ENCODE data around the gene TMEM132A.
"Not testable (repeated sequence)": the region's sequence is repeated elsewhere in the genome, so short reads cannot be mapped to it uniquely, and the experiment has no call there.

TMEM132A gene

DNA sequence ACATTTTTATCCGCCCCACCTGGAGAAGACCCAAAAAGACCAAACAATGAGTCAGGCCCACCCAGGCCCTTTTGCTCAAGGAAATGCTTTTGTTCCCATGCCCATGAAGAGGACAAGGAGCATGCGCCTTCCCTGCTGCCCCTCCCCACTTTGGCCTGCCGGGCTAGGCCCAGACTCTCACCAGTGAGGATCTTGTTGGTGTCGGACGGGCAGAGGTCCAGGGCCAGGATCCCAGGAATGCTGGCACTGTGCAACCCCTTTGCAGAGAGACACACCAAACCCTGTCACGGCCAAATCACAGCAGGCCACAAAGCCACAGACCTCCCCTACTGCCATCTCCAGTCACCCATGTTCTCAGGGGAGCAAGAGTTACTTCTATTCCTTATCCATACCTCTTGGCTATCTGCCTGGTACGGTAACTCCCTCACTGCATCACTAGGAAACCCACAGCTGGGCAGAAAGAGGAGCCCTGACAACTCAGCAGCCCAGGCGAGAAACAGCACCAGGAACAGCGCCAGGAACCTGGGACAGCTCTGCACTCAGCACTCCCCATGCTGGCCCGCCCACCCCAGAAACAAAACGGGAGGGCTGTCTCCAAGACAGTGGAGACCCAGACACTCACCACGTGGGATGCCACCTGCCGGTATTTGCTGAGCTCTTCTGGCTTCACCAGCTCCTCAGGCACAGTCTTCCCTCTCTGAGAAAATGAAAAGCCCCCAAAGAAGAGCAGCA is 23.4 kb upstream of the TMEM132A start:
- intact Hi-C loops (cut with DNase I): loop anchor here (5.0 kb wide), 1 partner anchor 69 kb away; no protein-coding TSS in a partner anchor
- DNase-seq: peak in 2 of 42 donors; percentile 23 to 34

GRCh38 chr11:60902625-60903024 is 21.6 kb upstream of the TMEM132A start:
- DNase-seq: no peak
- intact Hi-C loops (cut with DNase I): loop anchor here (5.0 kb wide), 1 partner anchor 70 kb away; no protein-coding TSS in a partner anchor

GRCh38 chr11:60905047-60905446 is 19.2 kb upstream of the TMEM132A start:
- peak in 1 of 42 donors; percentile 12 for DNase-seq
- intact Hi-C loops (cut with DNase I): loop anchor here (5.0 kb wide), 2 partner anchors 63 to 257 kb away; partner anchors contain the start of genes CCDC86 and VPS37C

DNA sequence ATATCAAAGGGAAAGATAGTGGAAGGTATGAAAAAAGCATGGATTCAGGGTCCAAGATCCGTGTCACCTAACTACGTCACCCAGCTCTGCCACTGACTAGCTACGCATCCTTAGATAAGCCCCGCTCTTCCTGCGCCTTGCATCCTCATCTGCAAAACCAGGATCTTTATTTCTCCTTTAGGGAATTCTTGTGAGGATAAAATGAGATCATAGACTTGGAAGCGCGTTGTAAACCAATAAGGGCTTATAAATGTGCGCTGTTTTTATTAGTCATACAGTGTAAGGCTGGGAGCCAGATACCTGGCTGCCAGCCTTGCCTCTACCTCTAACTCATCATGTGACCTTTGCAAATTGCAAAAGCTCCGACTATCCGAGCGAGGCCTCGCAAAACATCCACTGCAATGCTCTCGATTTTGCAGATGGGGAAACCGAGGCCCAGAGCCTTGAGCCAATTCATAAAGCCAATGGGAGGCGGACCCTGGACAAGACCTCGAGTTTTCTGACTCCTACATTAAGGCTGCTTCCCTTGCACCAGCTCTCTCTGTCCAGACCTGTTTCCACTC is 18.6 kb upstream of the TMEM132A start:
- peak in 14 of 42 donors; percentile 21 to 61 (median 41) for DNase-seq
- intact Hi-C loops (cut with DNase I): loop anchor here (5.0 kb wide), 2 partner anchors 63 to 257 kb away; partner anchors contain the start of genes CCDC86 and VPS37C

- peak; percentile 91 to 100 (median 98) for DNase-seq
- intact Hi-C loops (cut with DNase I): loop anchor here (5.0 kb wide), 2 partner anchors 64 to 256 kb away; partner anchors contain the start of genes CCDC86 and VPS37C
Observed at GRCh38 chr11:60906132-60906972, 17.9 kb upstream of the TMEM132A start, which contains the start of gene PRPF19. TSS of gene PRPF19 (minus strand) at chr11:60906585. CDS start at chr11:60906382, 203 bp downstream.

GRCh38 chr11:60908803-60909202 is 15.5 kb upstream of the TMEM132A start:
- no peak for DNase-seq
- intact Hi-C loops (cut with DNase I): loop anchor here (5.0 kb wide), 2 partner anchors 67 to 253 kb away; partner anchors contain the start of genes CCDC86 and VPS37C

- intact Hi-C loops (cut with DNase I): loop anchor here (5.0 kb wide), 2 partner anchors 67 to 253 kb away; partner anchors contain the start of genes CCDC86 and VPS37C
Observed at GRCh38 chr11:60909680-60910280, 14.5 kb upstream of the TMEM132A start.

GRCh38 chr11:60910281-60910687 is 14.0 kb upstream of the TMEM132A start:
- intact Hi-C loops (cut with DNase I): no loop called here
- peak in 15 of 42 donors; percentile 16 to 55 (median 33) for DNase-seq

More at GRCh38 chr11:60909680-60910280, 14.5 kb upstream of the TMEM132A start:
- not testable (repeated sequence) for DNase-seq

- intact Hi-C loops (cut with DNase I): no loop called here
- no peak for DNase-seq
Observed at GRCh38 chr11:60910711-60911380, 13.4 kb upstream of the TMEM132A start.

GRCh38 chr11:60912223-60912850 is 11.9 kb upstream of the TMEM132A start:
- DNase-seq: peak in 14 of 42 donors; percentile 17 to 66 (median 42)
- intact Hi-C loops (cut with DNase I): no loop called here

GRCh38 chr11:60912851-60913528 is 11.3 kb upstream of the TMEM132A start:
- intact Hi-C loops (cut with DNase I): no loop called here
- DNase-seq: no peak

DNA sequence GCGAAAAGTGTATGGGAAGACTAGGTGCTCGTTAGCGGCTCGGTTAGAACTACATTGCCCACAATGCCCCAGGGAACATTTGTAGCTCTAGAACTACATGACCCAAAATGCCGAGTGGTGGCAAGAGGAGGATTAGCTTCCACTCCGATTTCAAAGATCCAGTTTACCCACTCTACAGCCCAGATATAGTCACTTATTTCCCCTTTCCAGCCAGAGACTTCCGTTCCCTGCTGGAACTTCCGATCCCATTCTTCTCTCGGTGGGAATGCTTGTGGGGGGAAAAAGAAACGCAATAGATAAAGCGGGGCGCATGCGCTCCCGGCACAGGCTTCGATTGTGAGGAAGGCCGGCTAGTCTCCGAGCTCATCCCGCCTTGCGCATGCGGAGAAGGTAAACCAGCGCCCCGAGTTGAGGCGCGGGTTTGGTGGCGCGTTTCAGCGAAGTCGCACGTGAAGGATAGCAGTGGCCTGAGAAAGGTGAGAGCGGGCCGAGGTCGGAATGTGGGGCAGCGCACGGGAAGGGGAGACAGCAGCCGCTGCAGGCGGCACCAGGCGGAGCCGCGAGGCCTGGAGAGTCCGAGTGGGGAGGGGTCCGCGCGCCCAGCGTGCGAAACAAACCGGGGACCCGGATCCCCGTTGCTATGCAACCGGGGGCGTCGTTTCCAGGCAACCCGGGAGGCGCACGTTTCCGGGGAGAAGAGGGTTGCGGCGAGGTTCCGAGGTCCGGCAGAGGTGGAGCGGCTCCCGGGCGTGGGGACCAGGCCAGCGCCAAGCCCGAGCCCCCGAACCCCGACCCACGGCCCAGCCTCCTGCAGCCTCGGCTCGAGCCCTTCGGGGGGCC is 10.2 kb upstream of the TMEM132A start, which contains the start of gene TMEM109:
Gene TMEM109, plus strand, starts transcription at position 366 of the 840 bp plus-strand sequence. CDS start 5,536 bp downstream, outside the sequence.
- intact Hi-C loops (cut with DNase I): no loop called here
- DNase-seq: peak; percentile 84 to 96 (median 92)

DNA sequence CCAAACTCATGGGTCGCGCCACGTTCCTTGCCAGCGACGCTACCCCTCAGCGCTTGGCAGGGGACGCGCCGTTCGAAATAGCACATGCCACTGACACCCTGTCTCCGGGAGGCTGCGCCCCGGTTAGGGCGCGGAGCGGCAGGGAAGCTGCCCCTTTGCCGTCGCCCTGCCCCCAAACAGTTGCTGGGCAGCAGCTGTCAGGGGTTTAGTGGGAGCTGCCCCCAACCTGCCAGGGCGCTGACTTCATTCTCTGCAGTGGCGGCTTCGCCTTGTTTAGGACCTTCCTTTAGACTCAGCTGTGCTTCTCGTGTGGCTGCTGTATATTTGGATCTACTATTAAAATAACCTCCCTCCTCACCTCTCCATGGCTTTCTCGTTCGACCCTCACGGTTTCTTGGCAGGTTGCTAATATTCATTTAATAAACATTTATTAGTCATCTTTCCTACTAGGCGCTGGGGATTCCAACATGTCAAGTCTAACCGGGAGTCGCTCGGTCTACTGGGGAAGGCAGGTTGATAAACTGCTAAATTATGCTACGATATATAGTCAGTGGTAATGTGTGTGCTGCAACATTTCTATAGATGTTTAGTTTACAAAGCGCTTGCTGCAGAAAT is 9.5 kb upstream of the TMEM132A start:
- intact Hi-C loops (cut with DNase I): no loop called here
- DNase-seq: peak in 23 of 42 donors; percentile 20 to 68 (median 49)

GRCh38 chr11:60915248-60915914 is 8.9 kb upstream of the TMEM132A start:
- DNase-seq: peak in 32 of 42 donors; percentile 29 to 81 (median 56)
- intact Hi-C loops (cut with DNase I): no loop called here

DNA sequence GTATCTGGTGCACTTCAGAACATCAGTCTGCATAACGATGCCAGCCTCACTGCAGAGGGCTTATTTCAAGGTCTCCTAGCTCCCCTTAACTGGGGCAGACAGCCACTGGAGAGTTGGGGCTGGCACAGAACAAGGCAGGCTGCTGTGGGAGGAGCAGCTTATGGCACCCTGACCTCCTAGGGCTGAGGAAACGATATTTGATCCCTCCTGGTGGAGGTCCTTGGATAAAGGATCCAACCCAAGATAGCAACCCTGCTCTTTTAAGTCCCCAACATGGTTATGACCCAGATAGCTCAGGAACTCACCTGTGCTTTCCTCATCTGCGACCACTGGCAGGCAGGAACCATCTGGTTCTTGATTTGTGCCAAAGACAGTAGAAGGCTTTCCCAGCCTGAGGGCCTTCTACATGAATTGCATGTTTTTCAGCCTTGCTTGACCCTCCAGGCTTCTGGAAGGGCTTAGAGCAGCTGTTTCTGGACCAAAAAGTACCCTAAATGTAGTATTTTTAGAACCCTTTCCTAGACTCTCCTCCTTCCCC is 7.5 kb upstream of the TMEM132A start:
- intact Hi-C loops (cut with DNase I): no loop called here
- no peak for DNase-seq

Data from head of caudate nucleus (tissue), 42 donors.